ENCODE results near the gene CCND3. TPM values are rescaled to one million over a fixed set of nuclear protein-coding genes. Genes with fewer than 3 reads are reported as not detected.

The CCND3 gene
- total RNA-seq, 1 experiment from 2014 or later: 26.6 TPM

DNA sequence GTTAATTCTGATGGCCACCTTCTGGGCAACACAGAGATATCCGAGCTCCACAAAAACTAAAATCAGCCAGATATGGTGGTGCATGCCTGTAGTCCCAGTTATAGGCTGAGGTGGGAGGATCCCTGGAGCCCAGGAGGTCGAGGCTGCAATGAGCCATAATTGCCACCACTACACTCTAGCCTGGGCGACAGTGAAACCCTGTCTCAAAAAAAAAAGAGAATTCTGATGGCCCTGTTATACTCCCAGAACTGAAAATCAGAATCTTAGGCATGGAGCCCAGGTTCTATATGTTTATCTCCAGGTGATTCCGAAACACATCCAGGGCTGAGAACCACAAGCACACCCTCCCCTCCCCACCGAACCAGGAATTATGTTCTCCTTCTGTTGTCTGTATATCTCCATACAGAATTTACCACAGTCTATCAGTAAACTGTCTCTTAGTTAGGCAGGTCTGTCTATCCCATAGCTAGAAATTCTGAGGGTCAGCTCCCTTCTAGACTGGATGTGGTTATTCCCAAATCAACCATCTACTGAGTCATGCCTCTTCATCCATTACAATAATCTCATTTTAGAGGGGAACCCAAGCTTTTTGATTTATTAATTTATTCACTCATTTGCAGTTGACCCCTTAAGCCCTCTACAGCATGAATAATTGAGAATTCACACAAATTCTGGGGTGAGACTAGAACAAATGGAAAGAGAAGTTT lies 24.8 kb upstream of the CCND3 start (continued):
- TF ChIP-seq, protein P1, sequence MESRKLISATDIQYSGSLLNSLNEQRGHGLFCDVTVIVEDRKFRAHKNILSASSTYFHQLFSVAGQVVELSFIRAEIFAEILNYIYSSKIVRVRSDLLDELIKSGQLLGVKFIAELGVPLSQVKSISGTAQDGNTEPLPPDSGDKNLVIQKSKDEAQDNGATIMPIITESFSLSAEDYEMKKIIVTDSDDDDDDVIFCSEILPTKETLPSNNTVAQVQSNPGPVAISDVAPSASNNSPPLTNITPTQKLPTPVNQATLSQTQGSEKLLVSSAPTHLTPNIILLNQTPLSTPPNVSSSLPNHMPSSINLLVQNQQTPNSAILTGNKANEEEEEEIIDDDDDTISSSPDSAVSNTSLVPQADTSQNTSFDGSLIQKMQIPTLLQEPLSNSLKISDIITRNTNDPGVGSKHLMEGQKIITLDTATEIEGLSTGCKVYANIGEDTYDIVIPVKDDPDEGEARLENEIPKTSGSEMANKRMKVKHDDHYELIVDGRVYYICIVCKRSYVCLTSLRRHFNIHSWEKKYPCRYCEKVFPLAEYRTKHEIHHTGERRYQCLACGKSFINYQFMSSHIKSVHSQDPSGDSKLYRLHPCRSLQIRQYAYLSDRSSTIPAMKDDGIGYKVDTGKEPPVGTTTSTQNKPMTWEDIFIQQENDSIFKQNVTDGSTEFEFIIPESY (IDR thresholded peaks at IDR 0.05; ENCODE audit: extremely low read depth, insufficient replicate concordance, low read length): no peak
- TF ChIP-seq, protein P2, sequence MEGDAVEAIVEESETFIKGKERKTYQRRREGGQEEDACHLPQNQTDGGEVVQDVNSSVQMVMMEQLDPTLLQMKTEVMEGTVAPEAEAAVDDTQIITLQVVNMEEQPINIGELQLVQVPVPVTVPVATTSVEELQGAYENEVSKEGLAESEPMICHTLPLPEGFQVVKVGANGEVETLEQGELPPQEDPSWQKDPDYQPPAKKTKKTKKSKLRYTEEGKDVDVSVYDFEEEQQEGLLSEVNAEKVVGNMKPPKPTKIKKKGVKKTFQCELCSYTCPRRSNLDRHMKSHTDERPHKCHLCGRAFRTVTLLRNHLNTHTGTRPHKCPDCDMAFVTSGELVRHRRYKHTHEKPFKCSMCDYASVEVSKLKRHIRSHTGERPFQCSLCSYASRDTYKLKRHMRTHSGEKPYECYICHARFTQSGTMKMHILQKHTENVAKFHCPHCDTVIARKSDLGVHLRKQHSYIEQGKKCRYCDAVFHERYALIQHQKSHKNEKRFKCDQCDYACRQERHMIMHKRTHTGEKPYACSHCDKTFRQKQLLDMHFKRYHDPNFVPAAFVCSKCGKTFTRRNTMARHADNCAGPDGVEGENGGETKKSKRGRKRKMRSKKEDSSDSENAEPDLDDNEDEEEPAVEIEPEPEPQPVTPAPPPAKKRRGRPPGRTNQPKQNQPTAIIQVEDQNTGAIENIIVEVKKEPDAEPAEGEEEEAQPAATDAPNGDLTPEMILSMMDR (IDR thresholded peaks at IDR 0.05 in 2 of 3, conservative IDR thresholded peaks at IDR 0.05 in 1 of 3; ENCODE audit: borderline replicate concordance in 1 of 3, insufficient read depth in 1 of 3, low read depth in 2 of 3, low read length in 2 of 3): no peak

DNA sequence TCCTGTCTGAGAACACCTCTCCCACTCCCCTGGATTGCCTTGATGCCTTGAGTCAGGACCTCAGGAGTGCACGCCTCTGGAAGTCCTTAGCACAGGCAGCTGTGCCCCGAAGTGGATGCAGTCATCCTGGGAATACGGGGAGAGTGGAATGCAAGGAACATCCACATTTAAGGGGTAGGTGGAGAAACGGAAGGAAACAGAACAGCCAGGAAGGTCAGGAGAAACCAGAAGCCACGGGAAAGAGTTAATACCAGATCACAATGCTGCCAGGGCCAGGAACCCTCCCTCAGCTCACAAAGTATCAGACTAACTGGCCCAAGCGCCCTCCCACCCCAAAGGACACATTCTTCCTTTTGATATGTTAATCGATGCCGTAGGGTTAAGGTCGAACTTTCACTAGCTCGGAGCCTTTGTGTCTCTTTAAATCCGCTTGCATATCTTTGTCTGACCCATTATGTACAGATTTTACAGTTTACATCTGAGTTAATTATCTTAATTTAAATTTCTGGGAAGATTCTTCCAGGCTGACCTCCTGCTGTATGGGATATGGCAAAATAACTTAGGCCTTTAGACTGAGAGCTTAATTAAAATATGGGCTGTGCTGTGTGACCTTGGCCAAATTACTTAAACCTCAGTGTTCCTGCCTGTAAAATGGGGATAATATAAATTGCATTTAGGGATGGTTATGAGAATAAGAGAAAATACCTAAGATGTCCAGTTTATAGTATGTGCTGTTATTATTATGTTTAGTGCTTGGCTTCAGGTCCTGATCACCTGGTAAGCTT lies 24.0 kb upstream of the CCND3 start:
- Histone ChIP-seq H2AFZ (ENCODE audit: low read depth, low read length, poor library complexity, severe bottlenecking) (no peak overlapping the region), H3K36me3 (ENCODE audit: control insufficient read depth in 1 of 2, insufficient read depth in 2 of 2, low read length in 2 of 2) (no peaks in the 10 kb centered on the region), H3K9ac (ENCODE audit: low read length) (no peak overlapping the region), H3K79me2 (ENCODE audit: insufficient read depth, low read length) (no peaks in the 10 kb centered on the region), H3K4me2 (ENCODE audit: low read length) (peak overlapping the region; percentile 59; the same call in 1 of the 2 replicates), H3K9me2 (ENCODE audit: insufficient read depth) (no peaks in the 10 kb centered on the region), H4K20me1 (ENCODE audit: insufficient read depth) (no peaks in the 10 kb centered on the region), H3K9me3 (ENCODE audit: control insufficient read depth in 1 of 2, insufficient read depth in 1 of 2, low read depth in 1 of 2, low read length in 2 of 2) (no peaks in the 10 kb centered on the region), H3K4me3 (replicated peaks in 1 of 2; ENCODE audit: low read depth in 1 of 2, low read length in 2 of 2) (no peak overlapping the region), H3K4me1 (ENCODE audit: control insufficient read depth in 1 of 2, insufficient read depth in 2 of 2, low read length in 2 of 2) (peaks cover 24 to 42% of the 10 kb centered on the region in 2 experiments), H3K27ac (ENCODE audit: low read depth, low read length) (no peak overlapping the region), H3K27me3 (ENCODE audit: insufficient read depth, low read length) (no peaks in the 10 kb centered on the region)
- CTCF ChIA-PET: interaction anchor here (1.5 kb wide), 1 partner anchor 45 kb away, joined by 4 read pairs; the partner anchor contains the start of genes BYSL and MED20
- ATAC-seq (no peak), DNase-seq (ENCODE audit: low read depth, low spot score) (no peak)
- POLR2A ChIA-PET: interaction anchor here (0.7 kb wide), 1 partner anchor 45 kb away, joined by 6 read pairs; no protein-coding TSS in a partner anchor
- intact Hi-C loops (cut with micrococcal nuclease): no loop called here
- RAD21 ChIA-PET (ENCODE audit: low non-redundant PET in 1 of 2, low total read pairs in 2 of 2, uncharacterized antibody in 2 of 2, unreplicated experiment in 2 of 2): no interaction called here
- no TSS peak for BruUV-seq (replicated peaks)
- TF ChIP-seq TCF7L2 (IDR thresholded peaks at IDR 0.05; ENCODE audit: borderline replicate concordance, extremely low read depth, insufficient read depth, insufficient read length) (no peak), SIN3A (IDR thresholded peaks at IDR 0.05; ENCODE audit: low read depth) (no peak), FOSL1 (IDR thresholded peaks at IDR 0.05; ENCODE audit: low read depth) (no peak), CBX3 (IDR thresholded peaks at IDR 0.05; ENCODE audit: low read depth) (no peak), JUND (IDR thresholded peaks at IDR 0.05) (no peak), POLR2AphosphoS5 (IDR thresholded peaks at IDR 0.05; ENCODE audit: low read depth, low read length) (no peak), ELF1 (IDR thresholded peaks at IDR 0.05; ENCODE audit: borderline replicate concordance, low read depth) (no peak), ZNF274 (IDR thresholded peaks at IDR 0.05; ENCODE audit: low read depth, low read length) (no peak), CEBPB (IDR thresholded peaks at IDR 0.05; ENCODE audit: low read depth) (no peak), EZH2phosphoT487 (IDR thresholded peaks at IDR 0.05; ENCODE audit: borderline replicate concordance) (no peak), ZFX (IDR thresholded peaks at IDR 0.05) (no peak)
- TF ChIP-seq, protein P3, sequence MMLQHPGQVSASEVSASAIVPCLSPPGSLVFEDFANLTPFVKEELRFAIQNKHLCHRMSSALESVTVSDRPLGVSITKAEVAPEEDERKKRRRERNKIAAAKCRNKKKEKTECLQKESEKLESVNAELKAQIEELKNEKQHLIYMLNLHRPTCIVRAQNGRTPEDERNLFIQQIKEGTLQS (IDR thresholded peaks at IDR 0.05): no peak
- TF ChIP-seq, protein P4, sequence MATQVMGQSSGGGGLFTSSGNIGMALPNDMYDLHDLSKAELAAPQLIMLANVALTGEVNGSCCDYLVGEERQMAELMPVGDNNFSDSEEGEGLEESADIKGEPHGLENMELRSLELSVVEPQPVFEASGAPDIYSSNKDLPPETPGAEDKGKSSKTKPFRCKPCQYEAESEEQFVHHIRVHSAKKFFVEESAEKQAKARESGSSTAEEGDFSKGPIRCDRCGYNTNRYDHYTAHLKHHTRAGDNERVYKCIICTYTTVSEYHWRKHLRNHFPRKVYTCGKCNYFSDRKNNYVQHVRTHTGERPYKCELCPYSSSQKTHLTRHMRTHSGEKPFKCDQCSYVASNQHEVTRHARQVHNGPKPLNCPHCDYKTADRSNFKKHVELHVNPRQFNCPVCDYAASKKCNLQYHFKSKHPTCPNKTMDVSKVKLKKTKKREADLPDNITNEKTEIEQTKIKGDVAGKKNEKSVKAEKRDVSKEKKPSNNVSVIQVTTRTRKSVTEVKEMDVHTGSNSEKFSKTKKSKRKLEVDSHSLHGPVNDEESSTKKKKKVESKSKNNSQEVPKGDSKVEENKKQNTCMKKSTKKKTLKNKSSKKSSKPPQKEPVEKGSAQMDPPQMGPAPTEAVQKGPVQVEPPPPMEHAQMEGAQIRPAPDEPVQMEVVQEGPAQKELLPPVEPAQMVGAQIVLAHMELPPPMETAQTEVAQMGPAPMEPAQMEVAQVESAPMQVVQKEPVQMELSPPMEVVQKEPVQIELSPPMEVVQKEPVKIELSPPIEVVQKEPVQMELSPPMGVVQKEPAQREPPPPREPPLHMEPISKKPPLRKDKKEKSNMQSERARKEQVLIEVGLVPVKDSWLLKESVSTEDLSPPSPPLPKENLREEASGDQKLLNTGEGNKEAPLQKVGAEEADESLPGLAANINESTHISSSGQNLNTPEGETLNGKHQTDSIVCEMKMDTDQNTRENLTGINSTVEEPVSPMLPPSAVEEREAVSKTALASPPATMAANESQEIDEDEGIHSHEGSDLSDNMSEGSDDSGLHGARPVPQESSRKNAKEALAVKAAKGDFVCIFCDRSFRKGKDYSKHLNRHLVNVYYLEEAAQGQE (IDR thresholded peaks at IDR 0.05; ENCODE audit: low read depth): no peak

Data from HCT116 (cell line).